DMS 273 (cell line): ENCODE measurements around the gene SLC7A10.
A peak's percentile ranks its signal among the peaks of the same experiment; 100 is the strongest.
"Not testable (repeated sequence)": the region's sequence is repeated elsewhere in the genome, so short reads cannot be mapped to it uniquely, and the experiment has no call there.

Source experiments
- DNase-seq: peaks from one replicate; lab custom pipeline; 2025; ENCODE audit not compliant: unreplicated experiment; lab: John Stamatoyannopoulos, UW

Gene SLC7A10

DNA sequence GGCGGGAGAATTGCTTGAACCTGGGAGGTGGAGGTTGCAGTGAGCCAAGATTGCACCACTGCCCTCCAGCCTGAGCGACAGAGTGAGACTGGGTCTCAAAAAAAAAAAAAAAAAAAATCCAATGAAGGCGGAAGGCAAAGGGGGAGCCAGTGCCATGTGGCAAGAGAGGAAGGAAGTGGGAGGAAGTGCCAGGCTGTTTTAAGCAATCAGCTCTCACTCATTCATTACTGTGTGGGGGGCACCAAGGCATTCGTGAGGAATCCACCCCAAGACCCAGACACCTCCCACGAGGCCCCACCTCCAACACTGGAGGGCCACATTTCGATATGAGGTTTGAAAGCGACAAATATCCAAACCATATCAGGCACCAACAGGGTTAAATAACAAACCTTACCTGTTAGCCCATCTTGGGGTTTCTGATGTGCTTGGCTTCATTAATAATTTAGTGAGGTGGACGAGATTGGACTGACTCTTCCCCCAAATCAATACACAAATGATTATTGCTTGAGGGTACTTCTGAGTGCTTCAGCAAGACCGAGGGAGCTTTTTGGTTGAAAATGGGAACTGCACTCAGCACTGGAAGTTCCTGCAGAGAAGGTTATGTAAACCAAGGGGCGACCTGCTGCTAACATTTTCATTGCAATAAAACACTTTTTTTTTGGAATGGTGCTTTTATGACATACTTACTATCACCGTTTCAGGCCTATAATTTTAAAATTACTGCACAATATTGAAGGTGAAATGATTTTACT lies 39.0 kb downstream of the SLC7A10 start:
- DNase-seq, result no peak

DNA sequence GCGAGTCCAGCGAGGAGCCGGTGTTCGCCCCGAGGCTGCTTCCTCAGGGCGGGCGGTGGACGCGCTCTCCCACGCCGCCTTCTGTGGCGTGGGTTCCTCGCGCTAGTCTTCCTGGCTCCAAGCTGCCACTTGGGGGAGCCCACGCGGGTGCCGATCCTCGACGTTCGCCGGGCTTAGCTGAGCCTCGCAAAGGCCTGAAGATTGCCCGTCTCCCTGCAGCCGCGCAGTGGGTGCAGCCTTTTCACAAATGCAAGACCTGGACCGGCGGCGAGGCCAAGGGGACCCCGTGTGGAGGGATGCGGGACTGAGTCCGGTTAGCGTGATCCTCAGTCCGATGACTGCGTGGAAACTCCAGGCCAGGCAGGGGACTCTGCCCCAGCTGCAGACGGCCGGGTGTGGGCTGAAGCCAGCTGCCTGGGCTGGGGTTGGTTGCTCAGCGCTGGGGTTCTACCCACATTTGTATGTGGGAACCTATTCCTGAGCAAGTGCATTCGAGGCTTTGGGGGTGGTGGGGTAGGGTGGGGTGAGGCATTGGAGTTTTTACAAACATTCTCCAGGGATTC lies 48.2 kb downstream of the SLC7A10 start:
- DNase-seq, result peak; percentile 85

DNA sequence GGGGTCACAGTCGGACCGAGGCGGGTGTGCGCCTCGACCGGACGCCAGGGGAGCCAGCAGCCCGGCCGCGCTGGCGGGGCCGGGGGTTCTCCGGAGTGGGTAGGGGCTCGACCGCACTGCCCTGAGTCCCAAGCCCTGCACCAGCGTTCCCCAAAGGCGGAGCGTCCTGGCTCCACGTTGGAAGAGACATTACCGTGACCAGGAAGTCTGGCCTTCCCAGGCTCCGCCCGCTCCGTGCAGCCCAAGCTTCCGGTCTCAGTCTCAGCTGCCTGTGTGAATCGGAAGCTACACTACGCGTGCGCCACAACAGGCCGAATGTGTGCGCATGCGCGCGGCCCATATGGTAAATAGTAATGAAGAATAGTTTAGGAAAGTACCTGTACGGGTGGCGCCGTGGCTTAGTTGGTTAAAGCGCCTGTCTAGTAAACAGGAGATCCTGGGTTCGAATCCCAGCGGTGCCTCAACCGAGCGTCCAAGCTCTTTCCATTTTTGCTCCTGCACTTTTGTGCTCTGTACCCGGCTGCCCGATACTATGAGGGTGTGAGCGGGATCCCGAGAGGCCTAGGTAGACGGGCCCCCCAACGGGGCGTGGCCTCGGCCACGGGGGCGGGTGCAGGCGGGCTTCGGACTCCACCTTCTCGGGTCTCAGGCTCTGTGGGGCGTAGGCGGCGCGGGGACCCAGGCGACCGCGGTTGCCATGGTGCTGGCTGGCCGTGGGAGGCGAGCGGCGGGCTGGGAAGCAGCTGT lies 48.8 kb downstream of the SLC7A10 start:
- DNase-seq, result peak; percentile 99

DNA sequence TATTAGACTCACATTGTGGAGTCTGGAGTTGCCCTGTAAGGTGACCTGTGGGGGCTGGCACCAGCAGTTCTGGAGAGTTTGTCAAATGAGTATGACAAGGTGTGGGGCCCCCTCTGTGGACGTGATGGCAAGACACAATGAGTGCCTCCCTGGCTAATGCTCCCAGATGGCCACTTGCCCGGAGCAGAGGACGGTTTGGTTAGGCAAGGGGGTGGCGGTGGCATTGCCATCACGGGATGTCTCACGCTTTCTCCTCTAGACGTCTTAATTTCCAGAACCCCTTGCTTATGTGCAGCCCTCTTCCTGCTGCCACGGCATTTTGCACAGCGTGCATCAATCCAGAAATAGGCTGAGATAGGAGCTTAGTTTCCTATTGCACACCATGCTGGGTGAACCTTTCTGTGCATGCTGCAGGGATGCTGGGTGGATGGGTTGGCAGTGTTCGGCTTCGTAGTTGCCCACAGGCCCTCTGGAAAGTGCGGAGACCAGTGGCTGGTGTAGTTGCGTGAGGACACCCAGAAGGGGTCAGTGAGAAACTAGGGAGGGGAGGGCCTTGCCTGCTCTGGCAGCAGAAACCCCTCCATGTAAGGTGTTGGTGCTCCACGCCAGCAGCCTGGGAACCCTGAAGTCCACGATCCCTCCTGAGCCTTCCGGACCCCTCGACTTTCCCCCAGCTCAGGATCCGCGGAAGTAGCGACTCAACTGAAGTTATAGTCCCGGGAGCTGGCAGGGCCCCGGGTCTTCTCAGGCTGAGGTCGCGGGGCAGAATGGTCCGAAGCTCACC lies 49.6 kb downstream of the SLC7A10 start:
- peak; percentile 64 for DNase-seq

DNA sequence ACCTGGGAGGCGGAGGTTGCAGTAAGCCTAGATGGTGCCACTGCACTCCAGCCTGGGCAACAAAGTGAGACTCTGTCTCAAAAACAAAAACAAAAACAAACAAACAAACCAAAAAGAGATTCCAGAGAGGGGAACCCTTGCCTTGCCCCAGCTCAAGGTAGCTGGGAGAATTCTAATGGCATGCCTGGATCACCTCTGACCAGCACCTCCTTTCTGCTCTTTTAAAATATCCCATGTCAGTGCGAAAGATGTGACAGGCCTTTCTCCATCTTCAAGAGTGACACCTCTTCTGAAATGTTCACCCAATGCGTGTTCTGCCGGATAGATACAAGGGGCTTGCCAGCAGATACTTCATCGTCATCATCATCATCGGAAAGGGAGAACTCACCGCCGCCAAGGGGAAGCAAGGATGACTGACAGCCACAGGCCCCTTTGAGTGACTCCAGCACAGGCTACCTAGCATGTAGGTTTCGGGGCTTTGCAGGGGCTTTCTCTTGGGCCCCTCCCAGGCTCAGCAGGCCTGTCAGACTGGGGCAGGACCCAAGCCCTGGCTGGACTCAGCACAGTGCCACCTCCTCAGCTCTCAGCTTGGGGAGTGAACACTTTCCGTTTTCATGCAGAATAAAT lies 50.4 kb downstream of the SLC7A10 start:
- no peak for DNase-seq

DNA sequence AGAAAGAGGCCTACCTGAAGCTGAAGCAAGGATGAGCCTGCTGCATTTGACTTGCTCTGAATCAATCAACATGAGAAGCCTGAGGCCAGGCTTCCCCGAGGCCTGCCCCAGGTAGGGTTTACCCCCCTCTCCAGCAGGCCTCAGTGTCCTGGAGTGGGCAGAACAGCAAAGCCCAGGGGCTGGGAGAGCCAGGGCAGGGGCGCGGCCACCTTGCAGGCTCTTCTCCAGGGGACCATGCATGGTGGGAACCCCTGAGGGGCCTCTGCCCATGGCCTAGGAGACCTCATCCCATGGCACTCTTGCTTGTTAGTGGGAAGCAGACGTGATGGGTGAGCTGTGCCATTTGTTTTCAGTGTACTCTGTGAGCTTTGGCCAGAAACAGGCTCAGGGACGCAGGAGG lies 51.5 kb downstream of the SLC7A10 start:
- DNase-seq, result no peak

DNA sequence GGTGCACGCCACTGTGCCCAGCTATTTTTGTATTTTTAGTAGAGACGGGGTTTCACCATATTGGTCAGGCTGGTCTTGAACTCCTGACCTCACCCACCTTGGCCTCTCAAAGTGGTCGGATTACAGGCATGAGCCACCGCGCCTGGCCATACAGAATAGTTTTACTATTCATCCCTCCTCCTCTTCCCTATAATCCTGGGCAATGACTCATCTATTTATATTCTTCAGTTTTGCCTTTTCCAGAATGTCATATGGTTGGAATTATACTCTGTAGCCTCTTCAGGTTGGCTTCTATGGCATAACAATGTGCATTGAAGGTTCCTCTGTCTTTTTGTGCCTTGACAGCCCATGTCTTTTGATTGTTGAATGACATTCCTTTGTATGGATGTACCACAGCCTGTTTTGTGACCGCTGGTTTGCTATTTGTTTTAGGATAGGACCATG lies 53.7 kb downstream of the SLC7A10 start:
- no peak for DNase-seq

DNA sequence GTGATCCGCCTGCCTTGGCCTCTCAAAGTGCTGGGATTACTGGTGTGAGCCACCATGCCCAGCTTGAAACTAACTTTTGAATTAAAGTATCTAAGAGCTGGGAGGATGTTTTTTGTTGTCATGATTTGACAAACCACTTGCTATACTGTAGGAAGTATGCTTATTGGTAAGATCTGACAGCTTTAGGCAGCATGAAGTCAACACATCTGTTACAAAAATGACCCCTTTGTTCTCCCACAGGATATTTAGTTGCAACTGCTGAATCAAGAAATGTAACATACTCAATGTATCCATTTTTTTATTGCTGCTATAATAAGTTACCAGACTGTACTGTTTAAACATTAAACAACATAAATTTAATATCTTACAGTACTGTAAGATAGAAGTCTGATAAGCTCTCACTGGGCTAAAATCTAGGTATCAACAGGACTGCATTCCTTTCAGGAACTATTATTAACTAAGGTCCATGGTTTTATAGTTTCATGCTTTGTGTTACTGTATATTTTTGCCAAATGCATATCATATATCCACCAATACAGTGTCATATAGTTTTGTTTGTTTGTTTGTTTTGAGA lies 54.3 kb downstream of the SLC7A10 start:
- DNase-seq, result no peak

DNA sequence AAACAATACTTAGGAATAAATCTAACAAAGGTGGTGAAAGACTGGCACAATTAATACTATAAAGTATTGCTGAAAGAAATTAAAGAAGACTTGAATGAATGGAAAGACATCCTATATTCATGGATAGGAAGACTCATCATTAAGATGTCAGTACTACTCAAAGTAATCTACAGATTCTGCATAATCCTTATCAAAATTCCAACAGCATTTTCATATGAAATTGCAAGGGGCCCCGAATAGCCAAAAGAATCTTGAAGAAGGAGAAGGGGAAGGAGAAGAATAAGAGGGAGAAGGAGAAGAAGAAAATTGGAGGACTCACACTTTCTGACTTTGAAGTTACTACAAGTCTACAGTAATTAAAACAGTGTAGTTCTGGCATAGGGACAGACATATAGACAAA lies 57.1 kb downstream of the SLC7A10 start:
- DNase-seq, result no peak

DNA sequence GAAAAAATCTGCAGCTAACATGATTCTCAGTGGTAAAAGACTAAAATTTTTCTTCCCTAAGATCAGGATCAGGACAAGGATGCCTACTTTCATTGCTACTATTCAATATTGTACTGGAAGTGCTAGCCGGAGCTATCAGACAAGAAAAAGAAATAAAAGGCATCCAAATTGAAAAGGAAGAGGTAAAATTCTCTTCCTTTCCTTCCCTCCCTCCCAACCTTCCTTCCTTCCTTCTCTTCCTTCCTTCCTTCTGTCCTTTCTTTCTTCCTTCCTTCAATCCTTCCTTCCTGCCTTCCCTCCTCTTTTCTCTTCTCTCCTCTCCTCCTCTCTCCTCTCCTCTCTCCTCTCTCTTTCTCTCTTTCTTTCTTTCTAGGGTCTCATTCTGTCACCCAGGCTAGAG lies 58.2 kb downstream of the SLC7A10 start:
- no peak for DNase-seq

DNA sequence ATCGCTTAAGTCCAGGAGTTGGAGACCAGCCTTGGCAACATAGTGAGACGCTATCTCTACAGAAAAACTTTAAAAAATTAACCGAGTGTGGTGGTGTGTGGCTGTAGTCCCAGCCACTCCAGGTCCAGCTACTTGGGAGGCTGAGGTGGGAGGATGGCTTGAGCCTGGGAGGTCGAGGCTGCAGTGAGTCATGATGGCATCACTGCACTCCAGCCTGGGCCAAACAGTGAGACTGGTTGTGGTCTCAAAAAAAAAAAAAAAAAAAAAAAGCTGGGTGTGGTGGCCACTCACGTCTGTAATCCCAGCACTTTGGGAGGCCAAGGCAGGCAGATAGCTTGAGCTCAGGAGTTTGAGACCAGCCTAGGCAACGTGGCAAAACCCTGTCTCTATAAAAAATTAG lies 59.6 kb downstream of the SLC7A10 start:
- not testable (repeated sequence) for DNase-seq

DNA sequence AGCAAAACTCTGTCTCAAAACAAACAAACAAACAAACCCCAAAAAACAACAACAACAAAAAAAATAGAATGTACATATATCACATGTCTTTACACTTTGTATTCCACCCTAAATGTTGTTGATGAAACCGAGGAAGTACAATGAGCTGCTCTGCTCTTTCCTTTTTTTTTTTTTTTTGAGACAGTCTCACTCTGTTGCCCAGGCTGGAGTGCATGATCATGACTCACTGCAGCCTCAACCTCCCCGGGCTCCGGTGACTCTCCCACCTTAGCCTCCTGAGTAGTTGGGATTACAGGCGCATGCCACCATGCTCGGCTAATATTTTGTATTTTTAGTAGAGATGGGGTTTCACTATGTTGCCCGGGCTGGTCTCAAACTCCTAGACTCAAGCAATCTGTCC lies 62.2 kb downstream of the SLC7A10 start:
- DNase-seq, result no peak

DNA sequence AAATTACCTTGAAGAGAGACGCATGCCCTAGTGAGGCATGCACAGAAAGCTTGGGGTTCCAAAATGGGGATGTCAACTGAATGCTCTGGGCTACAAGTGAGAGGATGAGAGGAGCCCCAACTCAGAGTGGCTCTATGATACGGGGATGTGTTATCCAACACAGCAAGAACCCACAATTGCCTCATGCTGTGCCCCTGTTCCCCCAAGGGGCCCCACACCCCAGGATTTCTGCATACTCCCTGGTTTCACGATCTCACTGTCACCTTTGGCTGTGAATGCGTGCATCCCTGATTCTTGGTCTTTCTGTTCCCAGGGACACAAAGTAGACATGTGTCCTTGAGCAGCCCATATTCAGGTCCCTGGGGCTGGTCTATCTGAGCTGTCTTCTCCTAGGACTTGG lies 64.4 kb downstream of the SLC7A10 start:
- DNase-seq, result no peak

DNA sequence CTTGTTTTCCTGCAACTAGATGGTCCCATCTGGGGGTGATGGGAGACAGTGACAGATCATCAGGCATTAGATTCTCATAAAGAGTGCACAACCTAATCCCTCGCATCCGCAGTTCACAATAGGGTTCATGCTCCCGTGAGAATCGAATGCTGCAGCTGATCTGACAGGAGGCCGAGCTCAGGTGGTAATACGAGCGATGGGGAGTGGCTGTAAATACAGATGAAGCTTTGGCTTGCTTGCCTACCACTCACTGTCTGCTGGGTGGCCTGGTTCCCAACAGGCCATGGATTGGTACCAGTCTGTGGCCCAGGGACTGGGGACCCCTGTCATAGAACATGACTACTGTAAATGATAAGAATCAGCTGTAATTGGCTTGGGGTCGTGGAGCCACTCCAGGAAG lies 65.8 kb downstream of the SLC7A10 start:
- no peak for DNase-seq

DNA sequence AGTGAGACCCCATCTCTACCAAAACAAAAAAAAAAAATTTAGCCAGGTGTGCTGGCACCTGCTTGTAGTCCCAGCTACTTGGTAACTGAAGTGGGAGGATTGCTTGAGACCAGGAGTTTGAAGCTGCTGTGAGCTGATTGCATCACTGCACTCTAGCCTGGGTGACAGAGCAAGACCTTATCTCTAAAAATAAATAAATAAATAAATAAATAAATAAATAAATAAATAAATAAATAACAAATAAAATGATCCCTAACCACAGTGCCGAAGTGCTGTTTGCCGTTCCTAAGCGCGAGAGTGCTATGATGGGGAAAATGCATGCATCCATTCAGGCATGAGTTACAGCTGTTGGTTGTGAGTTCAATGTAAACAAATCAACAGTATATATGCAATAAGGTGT lies 66.5 kb downstream of the SLC7A10 start:
- no peak for DNase-seq
